HFF-Myc (cell line): ENCODE data around the gene CENPM.
A peak's percentile ranks its signal among the peaks of the same experiment; 100 is the strongest.

ENCODE experiments used
- DNase-seq: peaks from one replicate; pipeline ENCODE4 v3.0.0-alpha.2; 2011; ENCODE audit warnings: low read depth; ENCODE audit errors: extremely low read depth
- H3K4me3 ChIP-seq: replicated peaks from 2 replicates; pipeline ENCODE4 v1.5.1; 2011; ENCODE audit warnings: low read depth, mild to moderate bottlenecking, control low read depth, low read length
- TF ChIP-seq, protein P1 (sequence below): IDR thresholded peaks from 2 replicates; pipeline ENCODE4 v1.5.1; 2012; ENCODE audit warnings: mild to moderate bottlenecking, low read depth, low read length, control low read depth; ENCODE audit errors: missing control alignments

The CENPM gene

GRCh38 chr22:41940832-41941765 is 5.9 kb downstream of the CENPM start:
- H3K4me3 ChIP-seq: no peak overlapping the region
- TF ChIP-seq, protein P1, sequence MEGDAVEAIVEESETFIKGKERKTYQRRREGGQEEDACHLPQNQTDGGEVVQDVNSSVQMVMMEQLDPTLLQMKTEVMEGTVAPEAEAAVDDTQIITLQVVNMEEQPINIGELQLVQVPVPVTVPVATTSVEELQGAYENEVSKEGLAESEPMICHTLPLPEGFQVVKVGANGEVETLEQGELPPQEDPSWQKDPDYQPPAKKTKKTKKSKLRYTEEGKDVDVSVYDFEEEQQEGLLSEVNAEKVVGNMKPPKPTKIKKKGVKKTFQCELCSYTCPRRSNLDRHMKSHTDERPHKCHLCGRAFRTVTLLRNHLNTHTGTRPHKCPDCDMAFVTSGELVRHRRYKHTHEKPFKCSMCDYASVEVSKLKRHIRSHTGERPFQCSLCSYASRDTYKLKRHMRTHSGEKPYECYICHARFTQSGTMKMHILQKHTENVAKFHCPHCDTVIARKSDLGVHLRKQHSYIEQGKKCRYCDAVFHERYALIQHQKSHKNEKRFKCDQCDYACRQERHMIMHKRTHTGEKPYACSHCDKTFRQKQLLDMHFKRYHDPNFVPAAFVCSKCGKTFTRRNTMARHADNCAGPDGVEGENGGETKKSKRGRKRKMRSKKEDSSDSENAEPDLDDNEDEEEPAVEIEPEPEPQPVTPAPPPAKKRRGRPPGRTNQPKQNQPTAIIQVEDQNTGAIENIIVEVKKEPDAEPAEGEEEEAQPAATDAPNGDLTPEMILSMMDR: peak; percentile 80
- no peak for DNase-seq

DNA sequence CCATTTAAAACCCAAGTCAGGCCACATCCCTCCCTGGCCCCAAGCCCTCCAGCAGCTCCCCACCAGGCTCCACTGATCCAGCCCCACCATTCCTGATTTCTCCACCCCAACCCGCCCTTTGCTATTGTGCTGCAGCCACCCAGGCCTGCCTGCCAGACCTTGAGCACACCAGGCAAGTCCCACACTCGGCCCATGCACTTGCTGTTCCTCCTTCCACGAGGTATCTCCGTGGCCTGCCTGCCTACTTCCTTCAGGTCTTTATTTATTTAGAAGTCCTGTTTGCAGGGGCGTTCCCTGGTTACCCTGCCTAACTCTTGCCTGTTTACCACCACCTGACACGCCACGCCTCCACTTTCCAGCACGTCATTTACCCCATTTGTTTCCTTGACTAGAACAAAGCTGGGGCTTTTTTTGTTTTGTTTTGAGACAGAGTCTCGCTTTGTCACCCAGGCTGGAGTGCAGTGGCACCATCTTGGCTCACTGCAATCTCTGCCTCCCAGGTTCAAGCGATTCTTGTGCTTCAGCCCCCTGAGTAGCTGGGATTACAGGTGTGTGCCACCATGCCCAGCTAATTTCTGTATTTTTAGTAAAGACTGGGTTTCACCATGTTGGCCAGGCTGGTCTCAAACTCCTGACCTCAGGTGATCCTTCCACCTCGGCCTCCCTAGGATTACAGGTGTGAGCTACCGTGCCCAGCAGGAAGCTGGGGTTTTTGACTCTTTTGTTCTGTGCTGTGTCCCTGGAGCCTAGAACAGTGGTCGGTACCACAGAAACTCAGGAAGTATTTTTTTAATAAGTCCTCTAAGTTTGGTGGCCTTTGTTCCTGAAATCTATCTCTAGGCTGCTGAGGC is 6.7 kb downstream of the CENPM start:
- no peak for DNase-seq
- TF ChIP-seq, protein P1: no peak
- no peak overlapping the region for H3K4me3 ChIP-seq

DNA sequence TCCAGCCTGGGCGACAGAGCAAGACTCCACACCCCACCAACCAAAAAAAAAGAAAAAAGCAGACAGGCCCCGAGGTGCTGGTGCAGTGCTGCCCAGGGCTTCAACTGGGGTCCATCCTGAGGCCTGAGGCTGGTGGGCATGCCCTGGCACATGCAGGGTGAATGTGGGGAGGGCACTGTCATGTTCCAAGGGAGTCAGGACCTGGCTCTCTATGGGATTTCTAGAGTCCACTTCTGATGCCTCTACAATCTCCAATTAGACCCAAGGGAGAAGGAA is 10.1 kb downstream of the CENPM start:
- no peak overlapping the region for H3K4me3 ChIP-seq
- TF ChIP-seq, protein P1: no peak
- no peak for DNase-seq

- H3K4me3 ChIP-seq: no peak overlapping the region
- TF ChIP-seq, protein P1: no peak
- no peak for DNase-seq
Observed at GRCh38 chr22:41935509-41935908, 11.4 kb downstream of the CENPM start.

DNA sequence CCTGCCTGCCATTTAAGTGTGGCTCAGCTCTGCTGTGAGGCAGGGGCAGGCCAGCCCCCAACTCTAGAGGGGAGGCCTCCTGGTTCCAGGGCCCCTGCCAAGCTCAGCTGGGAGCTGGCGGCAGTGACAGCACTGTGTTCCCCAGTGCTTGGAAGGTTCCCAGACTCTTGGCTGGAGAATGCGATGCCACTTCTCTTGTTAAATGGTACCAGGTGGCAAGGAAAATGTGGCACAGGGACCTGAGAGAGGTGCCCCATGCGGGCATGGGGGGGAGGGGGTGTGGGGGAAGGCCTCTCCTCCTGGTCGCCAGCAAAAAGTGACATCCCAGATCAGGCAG is 12.0 kb downstream of the CENPM start:
- no peak overlapping the region for H3K4me3 ChIP-seq
- no peak for DNase-seq
- TF ChIP-seq, protein P1: no peak

DNA sequence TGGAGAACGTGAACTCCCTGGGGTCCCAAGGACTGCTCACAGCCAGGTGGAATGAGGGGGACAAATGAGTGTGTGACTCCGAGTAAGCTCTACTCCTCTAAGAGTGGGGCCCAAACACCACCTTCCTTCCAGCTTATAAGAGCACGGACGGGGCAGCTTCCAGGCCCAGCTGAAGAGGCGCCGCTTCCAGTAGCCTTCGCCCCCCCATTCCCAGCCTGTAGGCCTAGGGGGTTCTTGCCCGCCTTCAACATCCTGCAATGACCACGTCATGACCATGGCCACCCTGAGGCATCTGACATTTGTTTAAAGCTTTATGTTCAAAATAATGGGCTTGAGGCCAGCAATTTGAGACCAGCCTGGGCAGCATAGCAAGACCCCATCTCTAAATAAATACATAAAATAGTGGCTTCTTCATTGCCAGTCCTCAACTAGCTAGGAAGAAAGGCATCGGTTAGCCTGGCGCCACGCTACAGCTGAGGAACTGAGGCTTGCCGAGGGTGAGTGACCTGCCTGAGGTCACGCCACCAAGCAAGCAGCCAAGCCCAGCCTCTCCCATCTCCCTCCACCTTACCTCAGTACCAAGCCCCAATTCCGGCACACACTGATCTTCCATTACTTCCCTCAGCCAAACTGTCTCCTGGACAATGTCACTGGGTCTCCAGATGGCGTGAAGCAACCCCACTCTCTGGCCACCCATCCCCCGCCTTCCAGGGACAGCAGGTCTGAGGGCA is 12.5 kb downstream of the CENPM start:
- no peak overlapping the region for H3K4me3 ChIP-seq
- TF ChIP-seq, protein P1: no peak
- DNase-seq: no peak
